Epidermal melanocyte (primary cell): ENCODE measurements around the gene CRAMP1.
"Not testable (repeated sequence)": the region's sequence is repeated elsewhere in the genome, so short reads cannot be mapped to it uniquely, and the experiment has no call there.

ENCODE experiments used
- DNase-seq: peaks from one replicate; pipeline ENCODE4 v3.0.0; 2011; ENCODE audit warnings: low spot score; ENCODE audit not compliant: insufficient read length

Gene CRAMP1

GRCh38 chr16:1677942-1678499 is 65.9 kb downstream of the CRAMP1 start, which contains the start of gene JPT2:
TSS of gene JPT2 (plus strand) at chr16:1678279. CDS start at chr16:1678313, 34 bp downstream.
- peak; percentile 98 for DNase-seq

- no peak for DNase-seq
Measured at GRCh38 chr16:1678500-1679098, 66.4 kb downstream of the CRAMP1 start.

- no peak for DNase-seq
Measured at GRCh38 chr16:1680361-1680760, 68.2 kb downstream of the CRAMP1 start.

GRCh38 chr16:1681032-1681431 is 68.9 kb downstream of the CRAMP1 start:
- DNase-seq: no peak

GRCh38 chr16:1687427-1688316 is 75.5 kb downstream of the CRAMP1 start:
- DNase-seq: no peak

- DNase-seq: no peak
Measured at GRCh38 chr16:1688807-1689560, 76.8 kb downstream of the CRAMP1 start.

- no peak for DNase-seq
Measured at GRCh38 chr16:1689853-1690252, 77.7 kb downstream of the CRAMP1 start.

GRCh38 chr16:1690810-1691209 is 78.7 kb downstream of the CRAMP1 start:
- DNase-seq: no peak

- no peak for DNase-seq
Measured at GRCh38 chr16:1691276-1691675, 79.1 kb downstream of the CRAMP1 start.

- no peak for DNase-seq
Measured at GRCh38 chr16:1691956-1692355, 79.8 kb downstream of the CRAMP1 start.

GRCh38 chr16:1696863-1697262 is 84.7 kb downstream of the CRAMP1 start:
- DNase-seq: no peak

GRCh38 chr16:1698680-1699079 is 86.5 kb downstream of the CRAMP1 start:
- no peak for DNase-seq

- no peak for DNase-seq
Measured at GRCh38 chr16:1700246-1700645, 88.1 kb downstream of the CRAMP1 start.

- DNase-seq: no peak
Measured at GRCh38 chr16:1701216-1701878, 89.2 kb downstream of the CRAMP1 start.

GRCh38 chr16:1705324-1705687 is 93.1 kb downstream of the CRAMP1 start:
- not testable (repeated sequence) for DNase-seq

GRCh38 chr16:1705688-1706385 is 93.7 kb downstream of the CRAMP1 start, which contains the start of gene MAPK8IP3:
TSS of gene MAPK8IP3 (plus strand) at chr16:1706195. CDS start at chr16:1706340, 145 bp downstream.
- DNase-seq: peak; percentile 91

- DNase-seq: peak; percentile 43
Measured at GRCh38 chr16:1706386-1707192, 94.4 kb downstream of the CRAMP1 start.

GRCh38 chr16:1707193-1707790 is 95.1 kb downstream of the CRAMP1 start:
- DNase-seq: no peak

GRCh38 chr16:1708083-1708767 is 96.1 kb downstream of the CRAMP1 start:
- DNase-seq: no peak
